RWPE1 (cell line): ENCODE results near the gene WNT7B.
A peak's percentile ranks its signal among the peaks of the same experiment; 100 is the strongest.

ENCODE experiments used
- CTCF ChIA-PET: fragments of 350-600 bp; sonication (Branson Sonifier 250); formaldehyde crosslinking; extraction: SDS; loops from one replicate; lab custom pipeline; 2021; lab: Yijun Ruan, JAX
- POLR2A ChIA-PET: fragments of 400-600 bp; formaldehyde crosslinking; extraction: SDS; loops from one replicate; lab custom pipeline; 2020; ENCODE audit warnings: antibody characterized with exemption; ENCODE audit not compliant: low non-redundant PET; lab: Yijun Ruan, JAX
- DNase-seq: peaks from one replicate; pipeline ENCODE4 v3.0.0; 2012; ENCODE audit warnings: low spot score
- H3K27ac ChIP-seq: fragments of 450-650 bp; 2 replicates; pipeline ENCODE4 v1.5.1; 2017
- TF ChIP-seq, protein P1 (sequence below): fragments of 450-650 bp; conservative IDR thresholded peaks from 2 replicates; pipeline ENCODE4 v1.5.1; 2017; ENCODE audit warnings: low read depth, mild to moderate bottlenecking

WNT7B gene

DNA sequence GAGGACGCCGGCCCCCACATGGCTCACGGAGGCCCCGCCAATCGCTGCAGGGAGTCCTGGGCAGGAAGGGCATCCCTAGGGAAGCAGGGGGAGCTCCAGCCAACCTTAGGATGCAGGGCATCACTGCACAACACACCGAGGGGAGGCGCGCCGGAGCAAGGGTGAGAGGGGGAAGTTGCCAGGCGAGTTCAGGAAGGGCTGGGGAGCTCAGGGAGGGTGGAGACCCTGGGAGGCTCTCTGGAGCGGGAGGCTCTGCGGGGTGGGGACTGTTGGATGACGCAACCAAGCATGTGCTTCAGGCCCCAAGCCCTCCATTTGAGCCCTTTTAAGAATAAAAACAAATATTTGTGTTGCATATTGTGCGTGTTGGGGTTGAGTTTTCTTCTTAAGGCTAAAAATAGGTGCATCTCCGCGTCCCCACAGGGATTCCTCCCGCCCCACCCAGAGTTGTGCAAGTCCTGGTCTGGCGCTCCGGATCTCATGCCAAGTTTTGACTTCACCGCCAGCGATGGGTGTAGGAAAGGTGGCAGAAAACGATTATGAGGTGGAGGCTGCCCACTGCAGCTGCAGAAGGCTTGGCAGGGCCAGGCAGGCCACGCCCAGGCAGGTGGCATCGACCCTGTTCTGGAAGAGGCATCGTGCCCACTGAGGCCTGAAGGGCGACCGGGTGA, 65.2 kb downstream of the WNT7B start:
- peak; percentile 77 for DNase-seq
- ChIA-PET CTCF (interaction anchor here (0.8 to 1.7 kb wide), 3 partner anchors 17 to 60 kb away, joined by 4 to 13 read pairs (median 4); no protein-coding TSS in a partner anchor), POLR2A (no interaction called here)
- H3K27ac ChIP-seq: peak overlapping the region; percentile 89
- TF ChIP-seq, protein P1, sequence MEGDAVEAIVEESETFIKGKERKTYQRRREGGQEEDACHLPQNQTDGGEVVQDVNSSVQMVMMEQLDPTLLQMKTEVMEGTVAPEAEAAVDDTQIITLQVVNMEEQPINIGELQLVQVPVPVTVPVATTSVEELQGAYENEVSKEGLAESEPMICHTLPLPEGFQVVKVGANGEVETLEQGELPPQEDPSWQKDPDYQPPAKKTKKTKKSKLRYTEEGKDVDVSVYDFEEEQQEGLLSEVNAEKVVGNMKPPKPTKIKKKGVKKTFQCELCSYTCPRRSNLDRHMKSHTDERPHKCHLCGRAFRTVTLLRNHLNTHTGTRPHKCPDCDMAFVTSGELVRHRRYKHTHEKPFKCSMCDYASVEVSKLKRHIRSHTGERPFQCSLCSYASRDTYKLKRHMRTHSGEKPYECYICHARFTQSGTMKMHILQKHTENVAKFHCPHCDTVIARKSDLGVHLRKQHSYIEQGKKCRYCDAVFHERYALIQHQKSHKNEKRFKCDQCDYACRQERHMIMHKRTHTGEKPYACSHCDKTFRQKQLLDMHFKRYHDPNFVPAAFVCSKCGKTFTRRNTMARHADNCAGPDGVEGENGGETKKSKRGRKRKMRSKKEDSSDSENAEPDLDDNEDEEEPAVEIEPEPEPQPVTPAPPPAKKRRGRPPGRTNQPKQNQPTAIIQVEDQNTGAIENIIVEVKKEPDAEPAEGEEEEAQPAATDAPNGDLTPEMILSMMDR: peak; percentile 36; the same call in 1 of the 2 replicates

DNA sequence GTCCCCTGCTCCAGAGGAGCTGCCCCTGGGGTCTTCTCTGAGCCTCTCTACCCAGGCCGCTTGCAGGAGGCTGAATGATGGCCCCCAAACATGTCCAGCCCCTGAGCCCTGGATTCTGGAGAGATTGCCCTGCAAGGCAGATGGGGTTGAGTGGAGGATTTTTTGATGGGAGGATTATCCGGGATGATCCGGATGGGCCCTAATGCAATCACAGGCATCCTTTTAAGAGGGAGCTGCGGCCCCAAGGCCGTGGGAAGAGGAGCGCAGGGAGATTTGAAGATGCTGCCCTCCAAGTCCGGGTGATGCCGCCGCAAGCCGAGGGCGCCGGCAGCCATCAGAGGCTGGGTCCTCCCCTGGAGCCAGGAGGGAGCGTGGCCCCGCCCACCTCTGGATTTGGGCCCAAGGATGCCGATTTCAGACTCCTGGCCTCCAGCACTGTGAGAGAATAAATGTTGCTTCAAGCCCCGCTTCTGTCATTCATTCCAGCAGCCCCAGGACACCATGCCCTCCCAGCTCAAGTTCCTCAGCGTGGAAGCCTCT, 66.0 kb downstream of the WNT7B start:
- no peak for DNase-seq
- peak overlapping the region; percentile 89 for H3K27ac ChIP-seq
- TF ChIP-seq, protein P1: no peak
- POLR2A ChIA-PET: no interaction called here
- CTCF ChIA-PET: interaction anchor here (0.7 to 1.7 kb wide), 4 partner anchors 12 to 61 kb away, joined by 3 to 13 read pairs (median 4); no protein-coding TSS in a partner anchor

DNA sequence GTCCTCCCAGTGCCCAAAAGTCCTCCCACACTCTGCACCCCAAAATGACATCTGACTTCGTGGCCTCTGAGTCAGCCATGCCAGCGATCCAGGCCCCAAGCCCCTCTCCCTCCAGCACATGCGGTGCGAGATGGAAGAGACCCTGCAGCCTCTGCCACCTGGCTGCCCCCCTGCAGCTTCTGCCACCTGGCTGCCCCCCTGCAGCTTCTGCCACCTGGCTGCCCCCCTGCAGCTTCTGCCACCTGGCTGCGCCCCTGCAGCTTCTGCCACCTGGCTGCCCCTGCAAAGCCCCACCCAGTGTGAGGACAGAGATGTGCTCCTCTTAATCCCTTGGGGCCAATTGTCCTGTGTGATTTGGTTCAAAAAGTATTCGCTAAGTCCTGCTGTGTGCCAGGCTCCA, 68.0 kb downstream of the WNT7B start:
- ChIA-PET POLR2A (no interaction called here), CTCF (no interaction called here)
- TF ChIP-seq, protein P1: no peak
- no peak for DNase-seq
- H3K27ac ChIP-seq: no peak overlapping the region

DNA sequence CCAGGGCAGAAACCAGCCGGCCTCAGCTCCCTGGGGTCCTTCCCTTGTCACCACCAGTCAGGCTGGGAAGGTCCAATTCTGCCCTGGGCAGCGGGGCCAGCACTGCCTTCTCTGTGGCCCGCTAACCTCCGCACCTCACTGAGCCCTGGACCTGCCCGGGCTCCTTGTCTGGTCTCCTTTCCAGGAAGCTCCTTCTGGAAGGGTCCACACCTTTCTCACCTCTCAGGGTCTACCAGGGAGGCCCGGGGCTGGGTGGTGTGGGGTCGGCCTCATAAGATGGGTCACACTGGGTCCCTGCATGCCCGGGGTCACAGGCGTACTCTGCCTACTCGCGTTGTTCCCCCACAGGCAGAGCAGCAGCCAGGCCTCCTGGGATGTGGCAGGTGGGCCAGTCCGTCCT, 69.0 kb downstream of the WNT7B start:
- TF ChIP-seq, protein P1: no peak
- ChIA-PET POLR2A (no interaction called here), CTCF (interaction anchor here (0.7 kb wide), 1 partner anchor 44 kb away, joined by 3 read pairs; no protein-coding TSS in a partner anchor)
- DNase-seq: no peak
- no peak overlapping the region for H3K27ac ChIP-seq

DNA sequence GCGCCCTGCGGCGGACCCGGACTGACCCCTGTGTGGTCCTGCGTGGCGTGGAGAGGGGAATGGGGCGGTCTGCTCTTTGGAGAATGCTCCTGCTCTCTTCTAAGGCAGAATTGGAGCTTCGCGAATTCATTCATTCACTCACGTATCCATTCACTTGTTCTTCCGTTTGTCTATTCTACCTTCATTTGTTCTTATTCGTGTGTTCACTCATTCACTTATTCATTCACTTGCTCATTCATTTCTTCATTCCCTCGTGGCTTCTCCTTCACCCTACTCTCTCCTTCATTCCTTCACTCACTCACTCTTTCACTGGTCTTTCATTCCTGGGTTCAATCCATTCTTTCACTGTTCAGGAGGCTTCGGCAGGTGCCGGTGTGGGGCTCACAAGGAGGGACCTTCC, 69.6 kb downstream of the WNT7B start:
- ChIA-PET CTCF (no interaction called here), POLR2A (no interaction called here)
- no peak for DNase-seq
- H3K27ac ChIP-seq: no peak overlapping the region
- TF ChIP-seq, protein P1: no peak

DNA sequence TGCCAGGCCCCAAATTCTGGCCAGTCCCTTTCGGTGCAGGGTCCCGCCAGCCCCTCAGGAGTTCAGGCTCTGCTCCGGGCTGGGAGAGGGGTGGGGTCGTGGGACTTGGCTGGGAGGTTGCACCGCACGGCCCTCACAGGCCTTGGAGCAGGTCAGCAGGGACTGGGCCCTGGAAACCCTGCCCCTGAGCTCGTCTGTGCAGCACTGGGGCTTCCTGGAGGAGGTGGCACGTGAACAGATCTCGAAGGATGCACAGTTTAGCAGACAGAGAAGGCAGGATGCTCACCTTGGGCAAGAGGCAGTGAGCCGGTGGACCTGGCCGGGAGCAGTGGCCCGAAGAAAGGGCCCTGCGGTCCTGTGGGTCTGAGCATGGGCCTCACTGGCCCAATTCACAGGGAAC, 70.0 kb downstream of the WNT7B start:
- H3K27ac ChIP-seq: no peak overlapping the region
- TF ChIP-seq, protein P1: no peak
- ChIA-PET POLR2A (no interaction called here), CTCF (interaction anchor here (0.5 kb wide), 1 partner anchor 44 kb away, joined by 3 read pairs; no protein-coding TSS in a partner anchor)
- no peak for DNase-seq
